Endothelial cell of umbilical vein (primary cell): ENCODE data around the gene AMIGO1. TPM values are rescaled to one million over a fixed set of nuclear protein-coding genes. Genes with fewer than 3 reads are reported as not detected.

ENCODE experiments used
- BruUV-seq: library from RNA; stranded (reverse); fragments of 400-500 nt; replicated peaks from 2 replicates; lab custom pipeline; 2021; lab: Mats Ljungman, UMichigan
- CTCF ChIA-PET: fragments of 300-600, 350-600 bp; sonication (Branson Sonifier 250); formaldehyde crosslinking; loops from one replicate; lab custom pipeline; 2021; ENCODE audit warnings: antibody characterized with exemption, inconsistent platforms; lab: Charles Lee
- POLR2A ChIA-PET: fragments of 300-600, 350-600 bp; sonication (Branson Sonifier 250); formaldehyde crosslinking; loops from one replicate; lab custom pipeline; 2021; ENCODE audit warnings: antibody characterized with exemption, inconsistent platforms; lab: Charles Lee
- DNase-seq: peaks from one replicate; pipeline ENCODE4 v3.0.0-alpha.2; 2011; ENCODE audit warnings: low read depth, low spot score
- FAIRE-seq: peaks from 2 replicates; lab custom pipeline; 2011; peaks lifted over from hg19 to GRCh38; lab: Jason Lieb, UNC
- H2AFZ ChIP-seq: 2 replicates; pipeline ENCODE4 v1.6.0; 2012; ENCODE audit warnings: low read depth, low read length, control low read depth, inconsistent platforms
- H3K27ac ChIP-seq: 2 replicates; pipeline ENCODE4 v1.5.1; 2011; ENCODE audit warnings: low read depth, mild to moderate bottlenecking, control low read depth, low read length, moderate library complexity; ENCODE audit not compliant: insufficient read depth
- H3K27me3 ChIP-seq, 2 experiments: 2 replicates each; pipeline versions ENCODE4 v1.6.0 to v1.6.1; 2011; ENCODE audit warnings: low read length in 2 of 2, mixed read lengths in 1 of 2; ENCODE audit not compliant: control insufficient read depth in 2 of 2, insufficient read depth in 2 of 2
- H3K36me3 ChIP-seq, 2 experiments: 2 replicates in 1 of 2; 3 replicates in 1 of 2; pipeline ENCODE4 v1.5.1; 2011; ENCODE audit warnings: low read length in 2 of 2, mild to moderate bottlenecking in 1 of 2, moderate library complexity in 1 of 2; ENCODE audit not compliant: control insufficient read depth in 2 of 2, insufficient read depth in 2 of 2; ENCODE audit errors: extremely low read depth in 1 of 2
- H3K4me1 ChIP-seq: 3 replicates; pipeline ENCODE4 v1.5.1; 2011; ENCODE audit warnings: mild to moderate bottlenecking, low read length; ENCODE audit not compliant: control insufficient read depth, insufficient read depth; ENCODE audit errors: extremely low read depth
- H3K4me2 ChIP-seq: 2 replicates; pipeline ENCODE4 v1.6.1; 2011; ENCODE audit warnings: low read length, control low read depth, mixed read lengths; ENCODE audit not compliant: insufficient read depth
- H3K4me3 ChIP-seq, 3 experiments: fragments of 200-600 bp in 1 of 3; sonication (generic), shearing (Covaris generic) in 1 of 3; replicated peaks in 1 of 3; 2 replicates each; pipeline ENCODE4 v1.5.1; 2011 to 2016; ENCODE audit warnings: control low read depth in 3 of 3, low read length in 3 of 3, mild to moderate bottlenecking in 2 of 3, inconsistent platforms in 1 of 3, low read depth in 1 of 3, moderate library complexity in 1 of 3; ENCODE audit not compliant: insufficient read depth in 1 of 3
- H3K79me2 ChIP-seq: 2 replicates; pipeline ENCODE4 v1.6.0; 2012; ENCODE audit warnings: low read length, inconsistent platforms; ENCODE audit not compliant: control insufficient read depth, insufficient read depth
- H3K9ac ChIP-seq: replicated peaks from 2 replicates; pipeline ENCODE3; 2011; ENCODE audit warnings: low read length, control low read depth; ENCODE audit not compliant: insufficient read depth; ENCODE audit errors: extremely low read depth
- H3K9me1 ChIP-seq: replicated peaks from 3 replicates; pipeline ENCODE4 v1.6.0; 2011; ENCODE audit warnings: mild to moderate bottlenecking, low read length; ENCODE audit not compliant: control insufficient read depth, insufficient read depth; ENCODE audit errors: extremely low read depth
- H3K9me3 ChIP-seq: replicated peaks from 2 replicates; pipeline ENCODE4 v1.5.1; 2012; ENCODE audit warnings: low read length, inconsistent platforms; ENCODE audit not compliant: control insufficient read depth, insufficient read depth
- H4K20me1 ChIP-seq: replicated peaks from 2 replicates; pipeline ENCODE3; 2011; ENCODE audit warnings: mild to moderate bottlenecking, low read length; ENCODE audit not compliant: control insufficient read depth, insufficient read depth; ENCODE audit errors: extremely low read depth
- EZH2 ChIP-seq: IDR thresholded peaks from 2 replicates; pipeline ENCODE4 v1.6.1; 2012; ENCODE audit warnings: borderline replicate concordance, low read depth, mild to moderate bottlenecking, moderate library complexity, low read length, inconsistent platforms; ENCODE audit not compliant: severe bottlenecking
- FOS ChIP-seq: IDR thresholded peaks from 2 replicates; pipeline ENCODE4 v1.6.1; 2011; ENCODE audit warnings: mild to moderate bottlenecking, low read length, moderate library complexity, borderline replicate concordance; ENCODE audit not compliant: insufficient read depth
- GATA2 ChIP-seq: IDR thresholded peaks from 2 replicates; pipeline ENCODE4 v1.7.0; 2011; ENCODE audit warnings: low read depth, mild to moderate bottlenecking, moderate library complexity, mixed read lengths, low read length; ENCODE audit not compliant: insufficient read length, insufficient read depth
- JUN ChIP-seq: IDR thresholded peaks from 2 replicates; pipeline ENCODE4 v1.6.1; 2011; ENCODE audit warnings: borderline replicate concordance, low read depth; ENCODE audit not compliant: insufficient read length, insufficient read depth
- MYC ChIP-seq: IDR thresholded peaks from one replicate; pipeline ENCODE4 v1.6.1; 2011; ENCODE audit warnings: mild to moderate bottlenecking, low read depth, low read length
- POLR2A ChIP-seq: IDR thresholded peaks from 2 replicates; pipeline ENCODE4 v1.6.1; 2012; ENCODE audit warnings: low read depth, mild to moderate bottlenecking, control low read depth, low read length
- POLR2AphosphoS5 ChIP-seq: IDR thresholded peaks from 2 replicates; pipeline ENCODE4 v1.6.1; 2012; ENCODE audit warnings: low read depth, mild to moderate bottlenecking, control low read depth, low read length, moderate library complexity; ENCODE audit not compliant: insufficient read depth
- dilution Hi-C: fragments of 300-500 bp; cut with MboI; formaldehyde crosslinking; loops from one replicate; pipeline ENCODE4 v1.15.0; 2019; ENCODE audit warnings: low sequenced_read_pairs; ENCODE audit not compliant: extremely low pct_ligation_motif_present
- intact Hi-C: fragments of 100-400 bp; cut with micrococcal nuclease; formaldehyde crosslinking; loops from one replicate; pipeline ENCODE4 v1.10.0; 2022
- polyA plus RNA-seq, 4 experiments: library from polyadenylated mRNA; depleted of rRNA in 3 of 4; stranded (reverse) in 3 of 4; unstranded in 1 of 4; fragments of >200 nt; gene quantifications; 2 replicates each; pipeline versions ENCODE4 v1.2.1 to v1.2.3, GENCODE V29; 2011 to 2012; ENCODE audit warnings: missing spikeins in 1 of 4
- total RNA-seq: library from RNA; stranded (reverse); gene quantifications from 2 replicates; pipeline ENCODE4 v1.2.3, GENCODE V29; 2021
- TF ChIP-seq, protein P1 (sequence below), 2 donors: IDR thresholded peaks; 1 replicate in 1 of 2; 2 replicates in 1 of 2; pipeline ENCODE4 v1.5.1; 2011; ENCODE audit warnings: low read length in 2 of 2, mild to moderate bottlenecking in 2 of 2, moderate library complexity in 2 of 2, control low read depth in 1 of 2, inconsistent platforms in 1 of 2, low read depth in 1 of 2; ENCODE audit not compliant: insufficient read depth in 1 of 2; ENCODE audit errors: extremely low read depth in 1 of 2
- TF ChIP-seq, protein P2 (sequence below): IDR thresholded peaks from 2 replicates; pipeline ENCODE4 v1.6.1; 2011; ENCODE audit not compliant: insufficient read depth, insufficient read length

The AMIGO1 gene
- total and polyA plus RNA-seq, 2 donors (not counting 3 experiments of a cell fraction or from before 2014, with no cell fraction given): 0.80 to 0.88 TPM

DNA sequence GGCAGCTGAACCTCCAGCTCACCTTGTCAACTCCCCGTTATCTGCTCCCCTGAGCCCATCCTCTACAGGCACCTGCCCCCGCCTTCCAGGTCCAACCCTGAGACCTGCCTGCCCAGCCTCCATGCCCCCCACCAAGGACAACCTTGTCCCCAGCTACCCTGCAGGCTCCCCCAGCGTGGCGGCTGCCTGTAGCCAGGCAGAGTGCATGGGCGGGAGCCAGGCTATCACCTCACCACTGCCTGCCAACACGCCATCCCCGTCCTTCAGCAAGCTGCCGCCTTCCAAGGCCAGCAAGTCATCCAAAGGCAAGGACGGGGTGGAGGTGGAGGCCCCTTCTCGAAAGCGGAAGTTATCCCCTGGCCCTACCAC, 18.6 kb downstream of the AMIGO1 start:
- no peaks in the 10 kb centered on the region for H3K9me1 ChIP-seq
- no peak overlapping the region for H3K27ac ChIP-seq
- H4K20me1 ChIP-seq: no peaks in the 10 kb centered on the region
- no TSS peak for BruUV-seq
- ChIA-PET CTCF (interaction anchor here (0.5 to 23.0 kb wide), 20 partner anchors 9 to 878 kb away, joined by 3 to 955 read pairs (median 4); partner anchors contain the start of genes AHCYL1, AMIGO1, GPR61 and PSRC1), POLR2A (interaction anchor here (1.5 kb wide), 1 partner anchor 42 kb away, joined by 4 read pairs; no protein-coding TSS in a partner anchor)
- H3K4me3 ChIP-seq: no peak overlapping the region
- TF ChIP-seq MYC (no peak), JUN (no peak), GATA2 (no peak), EZH2 (no peak), POLR2AphosphoS5 (no peak), POLR2A (no peak), FOS (no peak)
- TF ChIP-seq, protein P1, sequence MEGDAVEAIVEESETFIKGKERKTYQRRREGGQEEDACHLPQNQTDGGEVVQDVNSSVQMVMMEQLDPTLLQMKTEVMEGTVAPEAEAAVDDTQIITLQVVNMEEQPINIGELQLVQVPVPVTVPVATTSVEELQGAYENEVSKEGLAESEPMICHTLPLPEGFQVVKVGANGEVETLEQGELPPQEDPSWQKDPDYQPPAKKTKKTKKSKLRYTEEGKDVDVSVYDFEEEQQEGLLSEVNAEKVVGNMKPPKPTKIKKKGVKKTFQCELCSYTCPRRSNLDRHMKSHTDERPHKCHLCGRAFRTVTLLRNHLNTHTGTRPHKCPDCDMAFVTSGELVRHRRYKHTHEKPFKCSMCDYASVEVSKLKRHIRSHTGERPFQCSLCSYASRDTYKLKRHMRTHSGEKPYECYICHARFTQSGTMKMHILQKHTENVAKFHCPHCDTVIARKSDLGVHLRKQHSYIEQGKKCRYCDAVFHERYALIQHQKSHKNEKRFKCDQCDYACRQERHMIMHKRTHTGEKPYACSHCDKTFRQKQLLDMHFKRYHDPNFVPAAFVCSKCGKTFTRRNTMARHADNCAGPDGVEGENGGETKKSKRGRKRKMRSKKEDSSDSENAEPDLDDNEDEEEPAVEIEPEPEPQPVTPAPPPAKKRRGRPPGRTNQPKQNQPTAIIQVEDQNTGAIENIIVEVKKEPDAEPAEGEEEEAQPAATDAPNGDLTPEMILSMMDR (IDR thresholded peaks at IDR 0.05; ENCODE audit: extremely low read depth in 1 of 2, insufficient read depth in 1 of 2, low read depth in 1 of 2, low read length in 2 of 2): no peak
- TF ChIP-seq, protein P2, sequence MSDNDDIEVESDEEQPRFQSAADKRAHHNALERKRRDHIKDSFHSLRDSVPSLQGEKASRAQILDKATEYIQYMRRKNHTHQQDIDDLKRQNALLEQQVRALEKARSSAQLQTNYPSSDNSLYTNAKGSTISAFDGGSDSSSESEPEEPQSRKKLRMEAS: no peak
- DNase-seq (no peak), FAIRE-seq (no peak)
- dilution Hi-C loops (no loop called here), intact Hi-C loops (loop anchor here (2.0 kb wide), 1 partner anchor 42 kb away; no protein-coding TSS in a partner anchor)
- no peaks in the 10 kb centered on the region for H3K27me3 ChIP-seq
- H3K4me2 ChIP-seq: no peak overlapping the region
- no peak overlapping the region for H3K9ac ChIP-seq
- H3K4me1 ChIP-seq: peaks cover 15% of the 10 kb centered on the region
- peaks cover 2 to 5% of the 10 kb centered on the region in 2 experiments for H3K36me3 ChIP-seq
- no peak overlapping the region for H2AFZ ChIP-seq
- no peaks in the 10 kb centered on the region for H3K79me2 ChIP-seq
- no peaks in the 10 kb centered on the region for H3K9me3 ChIP-seq
